Adipocyte (in vitro differentiated cells): Measurements from ENCODE around the gene TMC4.
"Not testable (repeated sequence)": the region's sequence is repeated elsewhere in the genome, so short reads cannot be mapped to it uniquely, and the experiment has no call there.

ENCODE experiments used
- DNase-seq: peaks from one replicate; pipeline ENCODE4 v3.0.0-alpha.2; 2015; ENCODE audit warnings: low read depth
- H3K27me3 ChIP-seq: replicated peaks from 2 replicates; pipeline ENCODE4 v1.7.0; 2013; ENCODE audit warnings: mild to moderate bottlenecking, low read length, moderate library complexity; ENCODE audit not compliant: control insufficient read depth, insufficient read depth
- H3K36me3 ChIP-seq: 2 replicates; pipeline ENCODE4 v1.7.0; 2013; ENCODE audit warnings: low read length, mild to moderate bottlenecking, moderate library complexity; ENCODE audit not compliant: control insufficient read depth, insufficient read depth, severe bottlenecking
- H3K4me1 ChIP-seq: 2 replicates; pipeline ENCODE4 v1.7.0; 2013; ENCODE audit warnings: mild to moderate bottlenecking, low read length, moderate library complexity; ENCODE audit not compliant: control insufficient read depth, insufficient read depth
- H3K4me3 ChIP-seq: 2 replicates; pipeline ENCODE4 v1.7.0; 2013; ENCODE audit warnings: mild to moderate bottlenecking, low read length, moderate library complexity
- H3K9ac ChIP-seq: 2 replicates; pipeline ENCODE4 v1.7.0; 2013; ENCODE audit warnings: mild to moderate bottlenecking, low read length, moderate library complexity
- H3K9me3 ChIP-seq: 2 replicates; pipeline ENCODE4 v1.7.0; 2013; ENCODE audit warnings: mild to moderate bottlenecking, low read length, moderate library complexity; ENCODE audit not compliant: control insufficient read depth

Gene TMC4

DNA sequence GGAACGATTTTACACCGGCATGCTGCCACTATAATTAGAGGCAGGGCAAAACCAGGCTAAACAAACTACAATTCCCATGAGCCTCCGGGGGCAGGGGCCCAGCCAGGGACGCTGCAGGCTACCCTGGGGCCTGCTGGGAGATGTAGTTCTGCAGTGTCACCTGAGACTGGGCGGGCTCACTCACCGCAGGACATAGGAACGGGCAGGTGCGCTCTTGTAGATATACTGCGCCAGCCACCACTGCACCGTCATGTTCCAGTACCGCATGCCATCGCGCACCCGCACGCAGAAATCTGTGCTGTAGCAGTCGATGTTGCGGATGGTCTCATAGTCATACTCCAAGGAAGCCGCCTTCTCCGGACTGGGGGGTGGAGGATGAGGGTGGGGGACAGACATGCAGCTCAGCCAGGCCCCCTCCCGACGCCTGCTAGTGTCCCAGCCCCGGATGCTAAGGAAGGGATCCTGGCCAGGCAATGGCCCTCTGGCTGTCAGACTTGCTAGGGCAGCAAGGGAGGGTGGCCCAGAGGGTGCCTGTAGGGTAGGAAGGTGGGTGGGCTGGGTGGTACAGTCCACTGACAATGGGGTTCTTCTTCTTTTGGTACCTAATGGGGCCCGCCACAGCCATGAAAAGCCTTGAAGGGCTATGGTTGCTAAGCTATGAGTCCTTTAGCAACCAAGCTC, 5.8 kb upstream of the TMC4 start:
- Histone ChIP-seq H3K9me3 (no peaks in the 10 kb centered on the region), H3K9ac (no peak overlapping the region), H3K36me3 (peaks cover 18% of the 10 kb centered on the region), H3K27me3 (no peaks in the 10 kb centered on the region), H3K4me1 (no peaks in the 10 kb centered on the region), H3K4me3 (no peak overlapping the region)
- DNase-seq = no peak

DNA sequence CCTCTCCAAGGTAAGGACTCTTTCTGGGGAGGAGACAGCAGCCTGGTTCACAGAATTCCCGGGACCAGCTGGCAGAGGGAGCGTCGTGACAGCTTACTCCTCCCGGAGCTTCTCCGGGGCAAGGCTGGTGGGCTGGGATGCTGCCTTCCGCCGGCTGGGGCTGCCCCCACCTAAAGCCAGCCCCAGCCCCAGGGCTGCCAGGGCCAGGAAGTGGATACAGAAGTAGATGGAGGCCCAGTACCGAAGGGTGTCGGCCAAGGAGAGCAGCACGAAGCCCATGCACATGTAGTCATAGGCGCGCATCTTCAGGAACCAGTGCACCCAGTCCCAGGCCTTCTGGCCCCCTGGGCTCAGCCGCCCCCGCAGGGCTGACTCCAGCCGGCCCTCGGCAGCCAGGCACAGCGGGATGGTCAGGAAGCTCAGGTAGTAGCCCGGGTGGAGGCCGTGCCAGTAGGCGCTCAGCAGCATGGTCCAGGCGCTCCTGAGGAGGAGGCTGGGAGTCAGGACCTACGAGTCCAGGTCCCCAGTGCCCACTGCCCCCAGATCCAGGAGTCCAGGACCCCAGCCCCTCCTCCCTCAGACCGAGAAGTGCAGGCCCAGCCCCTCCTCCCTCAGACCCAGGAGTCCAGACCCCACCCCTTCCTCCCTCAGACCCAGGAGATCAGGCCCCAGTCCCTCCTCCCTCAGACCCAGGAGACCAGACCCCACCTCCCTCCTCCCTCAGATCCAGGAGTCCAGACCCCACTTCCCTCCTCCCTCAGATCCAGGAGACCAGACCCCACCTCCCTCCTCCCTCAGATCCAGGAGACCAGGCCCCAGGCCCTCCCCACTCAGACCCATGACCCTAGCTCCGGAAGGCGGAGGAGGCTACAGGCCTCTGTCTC, 1.2 kb upstream of the TMC4 start:
- H3K4me3 ChIP-seq = no peak overlapping the region
- H3K4me1 ChIP-seq = no peaks in the 10 kb centered on the region
- DNase-seq = no peak
- peaks cover 9% of the 10 kb centered on the region for H3K36me3 ChIP-seq
- no peaks in the 10 kb centered on the region for H3K9me3 ChIP-seq
- no peaks in the 10 kb centered on the region for H3K27me3 ChIP-seq
- no peak overlapping the region for H3K9ac ChIP-seq

DNA sequence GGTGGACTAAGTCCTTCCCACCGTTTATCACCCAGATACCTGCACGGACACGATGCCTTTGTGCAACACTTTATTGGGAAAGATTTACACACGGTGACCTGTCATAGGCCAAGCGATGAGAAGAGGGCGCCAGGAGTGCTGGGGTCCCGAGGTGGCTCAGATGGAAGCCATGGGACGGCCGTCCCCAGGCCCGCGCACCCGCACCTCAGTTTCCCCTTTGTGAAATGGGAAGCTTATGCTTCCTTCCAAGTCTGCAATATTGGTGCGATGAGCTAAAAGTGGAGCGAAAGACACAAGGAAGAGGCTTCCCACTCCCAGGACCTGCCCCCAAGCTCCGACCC, 369 bp upstream of the TMC4 start:
- Histone ChIP-seq H3K27me3 (no peaks in the 10 kb centered on the region), H3K36me3 (peaks cover 6% of the 10 kb centered on the region), H3K9ac (no peak overlapping the region), H3K9me3 (no peaks in the 10 kb centered on the region), H3K4me1 (no peaks in the 10 kb centered on the region), H3K4me3 (no peak overlapping the region)
- DNase-seq = no peak

DNA sequence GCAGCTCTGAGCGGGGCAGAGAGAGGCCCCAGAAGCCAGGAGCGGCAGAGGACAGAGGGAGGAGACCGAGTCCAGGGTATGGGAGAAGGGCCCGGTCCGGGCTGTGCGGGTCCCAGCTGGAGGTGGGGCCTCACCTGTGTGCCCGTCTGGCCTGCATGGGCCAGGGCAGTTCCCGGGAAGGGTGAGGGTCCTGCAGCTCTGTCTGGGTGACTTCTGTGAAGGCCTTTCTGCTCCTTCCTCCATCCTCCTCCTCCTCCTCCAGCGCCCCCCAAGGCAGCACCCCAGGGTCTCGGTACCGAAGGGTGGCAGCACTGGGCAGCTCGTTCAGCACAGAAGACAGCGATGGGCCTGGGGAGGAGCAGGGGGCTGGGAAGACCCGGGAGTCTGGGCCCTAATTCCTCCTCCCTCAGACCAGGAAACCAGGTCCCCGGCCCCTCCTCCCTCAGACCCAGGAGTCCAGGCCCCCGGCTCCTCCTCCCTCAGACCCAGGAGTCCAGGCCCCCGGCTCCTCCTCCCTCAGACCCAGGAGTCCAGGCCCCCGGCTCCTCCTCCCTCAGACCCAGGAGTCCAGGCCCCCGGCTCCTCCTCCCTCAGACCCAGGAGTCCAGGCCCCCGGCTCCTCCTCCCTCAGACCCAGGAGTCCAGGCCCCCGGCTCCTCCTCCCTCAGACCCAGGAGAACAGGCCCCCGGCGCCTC, 1.1 kb downstream of the TMC4 start:
- H3K27me3 ChIP-seq, H3K36me3 ChIP-seq, H3K4me1 ChIP-seq, H3K9me3 ChIP-seq, DNase-seq, H3K9ac ChIP-seq, H3K4me3 ChIP-seq: not testable (repeated sequence)

DNA sequence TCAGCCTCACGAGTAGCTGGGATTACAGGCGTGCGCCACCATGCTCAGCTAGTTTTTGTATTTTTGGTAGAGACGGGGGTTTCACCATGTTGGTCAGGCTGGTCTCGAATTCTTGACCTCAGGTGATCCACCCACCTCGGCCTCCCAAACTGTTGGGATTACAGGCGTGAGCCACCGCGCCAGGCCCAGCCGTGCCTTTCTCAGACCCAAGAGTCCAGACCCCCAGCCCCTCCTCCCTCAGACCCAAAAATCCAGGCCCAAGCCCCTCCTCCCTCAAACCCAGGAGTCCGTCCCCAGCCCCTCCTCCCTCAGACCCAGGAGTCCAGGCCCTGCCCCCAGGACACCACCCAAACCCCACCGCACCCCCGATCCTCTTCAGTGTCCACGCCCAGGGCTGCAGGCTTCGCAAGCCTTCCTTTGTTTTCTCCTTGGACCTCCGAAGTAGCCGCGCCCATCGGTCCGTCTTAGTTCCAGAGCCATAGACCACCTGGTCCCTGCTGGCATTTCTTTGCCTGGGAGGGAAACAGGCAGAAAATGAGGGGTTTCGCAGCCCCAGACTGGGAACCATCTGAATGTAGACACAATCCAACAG, 3.7 kb downstream of the TMC4 start:
- DNase-seq = no peak
- Histone ChIP-seq H3K4me3 (no peak overlapping the region), H3K36me3 (no peaks in the 10 kb centered on the region), H3K4me1 (no peaks in the 10 kb centered on the region), H3K9ac (no peak overlapping the region), H3K9me3 (no peaks in the 10 kb centered on the region), H3K27me3 (peaks cover 15% of the 10 kb centered on the region)

DNA sequence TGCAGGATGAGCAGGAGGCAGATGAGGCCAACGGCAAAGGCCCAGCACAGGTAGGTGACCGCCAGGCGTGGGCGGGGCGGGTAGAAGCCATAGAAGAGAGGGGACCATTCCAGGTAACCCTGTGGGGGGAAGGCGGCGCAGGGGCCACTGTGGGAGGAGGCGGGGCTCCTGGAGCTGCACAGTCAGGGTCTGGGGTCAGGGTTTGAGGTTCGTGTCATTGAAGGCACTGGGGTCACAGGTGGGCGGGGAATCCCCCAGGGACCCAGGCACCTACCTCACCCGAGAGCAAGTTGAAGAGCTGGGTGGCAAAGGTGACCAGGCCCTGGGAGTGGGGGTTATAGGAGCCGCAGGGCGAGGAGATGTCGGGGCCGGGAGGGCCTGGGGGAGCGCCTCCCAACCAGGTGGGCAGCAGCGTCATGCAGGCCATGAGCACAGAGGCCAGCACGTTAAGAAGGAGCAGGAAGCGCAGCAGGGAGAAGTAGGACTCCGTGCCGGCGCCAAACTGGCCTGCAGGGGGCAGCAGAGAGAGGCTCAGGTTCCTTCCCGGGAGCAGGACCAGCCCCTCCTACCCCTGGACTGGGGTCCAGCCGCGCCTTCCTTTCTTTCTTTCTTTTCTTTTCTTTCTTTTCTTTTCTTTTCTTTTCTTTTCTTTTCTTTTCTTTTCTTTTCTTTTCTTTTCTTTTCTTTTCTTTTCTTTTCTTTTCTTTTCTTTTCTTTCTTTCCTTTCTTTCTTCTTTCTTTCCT, 4.6 kb downstream of the TMC4 start:
- DNase-seq = peak; percentile 97
- Histone ChIP-seq H3K9me3 (no peaks in the 10 kb centered on the region), H3K36me3 (no peaks in the 10 kb centered on the region), H3K27me3 (peaks cover 18% of the 10 kb centered on the region), H3K9ac (no peak overlapping the region), H3K4me3 (no peak overlapping the region), H3K4me1 (no peaks in the 10 kb centered on the region)

DNA sequence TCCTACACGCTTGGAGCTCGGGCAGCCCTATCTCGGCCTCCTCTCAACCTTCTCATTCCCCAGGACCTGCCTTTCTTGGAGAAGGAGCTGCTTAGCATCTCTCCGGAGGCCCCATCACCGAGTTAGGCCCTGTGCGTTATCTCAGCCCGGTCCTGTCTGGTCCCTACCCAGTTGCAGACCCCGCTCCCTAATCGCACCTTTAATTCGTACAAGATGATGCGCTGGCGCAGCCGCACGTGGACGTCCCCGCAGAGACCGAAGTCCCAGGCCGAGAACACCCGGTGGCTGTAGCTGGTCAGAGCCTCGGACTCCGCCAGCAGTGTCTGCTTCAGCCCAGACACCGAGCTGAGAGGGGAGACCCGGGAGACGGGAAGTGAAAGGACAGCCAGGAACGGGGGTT, 7.7 kb downstream of the TMC4 start:
- Histone ChIP-seq H3K9me3 (no peaks in the 10 kb centered on the region), H3K4me3 (no peak overlapping the region), H3K4me1 (peaks cover 7% of the 10 kb centered on the region), H3K9ac (no peak overlapping the region), H3K36me3 (no peaks in the 10 kb centered on the region), H3K27me3 (peaks cover 18% of the 10 kb centered on the region)
- no peak for DNase-seq

DNA sequence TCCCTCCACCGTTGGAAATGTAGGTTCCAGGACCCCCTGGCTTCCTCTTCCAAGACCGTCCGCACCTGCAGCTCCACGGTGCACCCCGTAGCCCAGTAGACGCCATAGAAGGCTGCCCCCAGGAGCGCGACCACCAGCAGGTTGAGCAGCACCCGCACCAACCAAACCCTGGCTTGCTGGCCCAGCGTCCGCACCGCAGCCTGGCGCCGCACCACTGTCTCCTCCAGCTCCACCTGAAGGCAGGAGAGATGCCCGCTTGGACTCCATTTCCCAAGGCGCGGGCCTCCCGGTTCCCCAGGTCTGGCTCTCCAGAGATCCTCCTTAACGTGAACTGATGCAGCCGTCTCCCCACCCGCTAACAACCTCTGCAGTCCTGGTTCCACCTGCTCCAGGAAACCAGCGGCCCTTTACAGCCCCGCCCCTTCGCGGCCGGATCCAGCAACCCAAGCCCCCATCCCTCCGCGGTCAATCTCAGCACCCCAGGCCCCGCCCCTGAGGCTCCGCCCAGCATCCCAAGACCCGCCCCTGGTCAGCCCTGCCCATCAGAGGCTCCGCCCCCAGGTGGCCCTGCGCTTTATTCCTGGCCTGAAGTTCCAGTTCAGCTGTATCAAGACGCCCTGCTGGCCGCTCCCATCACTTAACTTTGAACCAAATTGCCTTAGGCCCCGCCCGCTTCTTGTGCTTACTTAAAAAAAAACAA, 8.4 kb downstream of the TMC4 start:
- peaks cover 9% of the 10 kb centered on the region for H3K4me1 ChIP-seq
- no peak overlapping the region for H3K9ac ChIP-seq
- H3K4me3 ChIP-seq = no peak overlapping the region
- peak; percentile 80 for DNase-seq
- no peaks in the 10 kb centered on the region for H3K9me3 ChIP-seq
- H3K36me3 ChIP-seq = no peaks in the 10 kb centered on the region
- H3K27me3 ChIP-seq = peaks cover 18% of the 10 kb centered on the region

DNA sequence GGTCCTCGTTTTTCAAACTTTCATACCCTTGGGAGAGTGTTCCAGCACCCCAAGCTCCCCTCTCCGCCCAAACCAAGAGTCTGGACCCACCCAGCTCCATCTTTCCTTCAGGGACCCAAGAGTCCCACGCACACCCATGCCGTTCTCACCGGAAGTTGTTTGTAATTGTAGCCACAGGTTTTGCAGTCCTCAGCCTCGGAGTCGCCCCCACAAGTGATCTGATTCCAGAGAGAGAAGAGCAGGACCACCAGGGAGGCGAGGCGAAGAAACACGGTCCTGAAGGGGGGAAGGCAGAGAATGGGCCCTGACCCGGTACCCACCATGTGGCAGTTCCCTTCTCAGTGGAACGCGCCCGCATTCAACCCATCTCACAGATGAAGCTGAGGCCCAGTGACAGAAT, 10.1 kb downstream of the TMC4 start:
- Histone ChIP-seq H3K9ac (no peak overlapping the region), H3K4me3 (peak overlapping the region; percentile 71), H3K4me1 (peaks cover 20% of the 10 kb centered on the region), H3K36me3 (peaks cover 4% of the 10 kb centered on the region), H3K27me3 (peaks cover 18% of the 10 kb centered on the region), H3K9me3 (no peaks in the 10 kb centered on the region)
- DNase-seq = no peak

DNA sequence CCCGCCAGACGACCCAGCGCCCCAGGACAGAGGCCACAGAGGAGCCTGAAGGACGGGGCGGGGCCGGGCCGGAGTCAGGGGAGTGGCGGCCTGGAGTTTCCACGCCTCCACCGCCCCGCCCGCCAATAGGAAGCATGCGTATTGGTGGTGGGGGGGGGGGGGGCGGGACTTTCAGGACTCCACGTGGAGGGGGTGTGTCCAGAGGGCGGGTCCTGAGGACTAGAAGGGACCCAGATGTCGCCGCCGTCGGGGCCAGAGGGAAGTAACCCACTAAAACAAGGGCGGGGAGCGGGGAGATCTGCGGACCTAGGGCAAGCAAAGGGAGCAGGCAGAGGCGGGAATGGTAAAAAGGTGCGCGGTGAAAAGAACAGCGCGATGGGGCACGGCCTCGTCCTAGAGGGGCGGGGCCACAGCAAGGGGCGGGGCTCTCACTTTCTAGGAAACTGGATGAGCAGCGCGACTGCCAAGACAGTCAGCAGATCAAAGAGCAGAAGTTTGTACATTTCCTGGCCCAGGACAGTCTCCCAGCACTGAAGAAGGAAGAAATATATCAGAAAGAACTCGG, 10.6 kb downstream of the TMC4 start:
- H3K9me3 ChIP-seq = no peaks in the 10 kb centered on the region
- H3K27me3 ChIP-seq = peaks cover 18% of the 10 kb centered on the region
- peak; percentile 42 for DNase-seq
- peak overlapping the region; percentile 71 for H3K4me3 ChIP-seq
- peaks cover 9% of the 10 kb centered on the region for H3K36me3 ChIP-seq
- H3K9ac ChIP-seq = no peak overlapping the region
- H3K4me1 ChIP-seq = peaks cover 20% of the 10 kb centered on the region
